ENCODE data around the gene HABP2. TPM values are rescaled to one million over a fixed set of nuclear protein-coding genes. Genes with fewer than 3 reads are reported as not detected.

Gene HABP2
- total RNA-seq, 6 experiments from 2014 or later, result not detected

GRCh38 chr10:113530476-113530875 is 22.4 kb upstream of the HABP2 start:
- H3K4me1 Mint-ChIP-seq (ENCODE audit: low read depth), result no peaks in the 10 kb centered on the region
- no peaks in the 10 kb centered on the region for H3K9me3 Mint-ChIP-seq
- no peak overlapping the region for H3K4me3 Mint-ChIP-seq
- DNase-seq, result no peak
- no peaks in the 10 kb centered on the region for H3K36me3 Mint-ChIP-seq (ENCODE audit: low read depth)
- TF ChIP-seq CTCF (IDR thresholded peaks at IDR 0.05), result no peak
- H3K27ac Mint-ChIP-seq, result no peak overlapping the region
- peaks cover 32% of the 10 kb centered on the region for H3K27me3 Mint-ChIP-seq (ENCODE audit: insufficient read depth)

- Mint-ChIP-seq H3K36me3 (ENCODE audit: low read depth) (no peaks in the 10 kb centered on the region), H3K27ac (no peak overlapping the region), H3K4me3 (no peak overlapping the region), H3K9me3 (no peaks in the 10 kb centered on the region), H3K4me1 (ENCODE audit: low read depth) (no peaks in the 10 kb centered on the region), H3K27me3 (ENCODE audit: insufficient read depth) (peaks cover 35% of the 10 kb centered on the region)
- TF ChIP-seq CTCF (IDR thresholded peaks at IDR 0.05), result no peak
- no peak for DNase-seq
Observed at GRCh38 chr10:113532724-113533123, 20.1 kb upstream of the HABP2 start.

- no peak for TF ChIP-seq CTCF (IDR thresholded peaks at IDR 0.05)
- no peak overlapping the region for H3K4me3 Mint-ChIP-seq
- peaks cover 4% of the 10 kb centered on the region for H3K4me1 Mint-ChIP-seq (ENCODE audit: low read depth)
- H3K9me3 Mint-ChIP-seq, result no peaks in the 10 kb centered on the region
- H3K36me3 Mint-ChIP-seq (ENCODE audit: low read depth), result no peaks in the 10 kb centered on the region
- no peak for DNase-seq
- H3K27ac Mint-ChIP-seq, result no peak overlapping the region
- H3K27me3 Mint-ChIP-seq (ENCODE audit: insufficient read depth), result peaks cover 33% of the 10 kb centered on the region
Observed at GRCh38 chr10:113533801-113534200, 19.1 kb upstream of the HABP2 start.

GRCh38 chr10:113534423-113534822 is 18.4 kb upstream of the HABP2 start:
- peaks cover 10% of the 10 kb centered on the region for H3K4me1 Mint-ChIP-seq (ENCODE audit: low read depth)
- no peak overlapping the region for H3K27ac Mint-ChIP-seq
- H3K4me3 Mint-ChIP-seq, result no peak overlapping the region
- no peak for DNase-seq
- H3K9me3 Mint-ChIP-seq, result no peaks in the 10 kb centered on the region
- peaks cover 34% of the 10 kb centered on the region for H3K27me3 Mint-ChIP-seq (ENCODE audit: insufficient read depth)
- TF ChIP-seq CTCF (IDR thresholded peaks at IDR 0.05), result no peak
- H3K36me3 Mint-ChIP-seq (ENCODE audit: low read depth), result no peaks in the 10 kb centered on the region

GRCh38 chr10:113537672-113538071 is 15.2 kb upstream of the HABP2 start:
- peaks cover 20% of the 10 kb centered on the region for H3K27me3 Mint-ChIP-seq (ENCODE audit: insufficient read depth)
- H3K4me3 Mint-ChIP-seq, result no peak overlapping the region
- no peaks in the 10 kb centered on the region for H3K36me3 Mint-ChIP-seq (ENCODE audit: low read depth)
- H3K27ac Mint-ChIP-seq, result no peak overlapping the region
- no peaks in the 10 kb centered on the region for H3K9me3 Mint-ChIP-seq
- TF ChIP-seq CTCF (IDR thresholded peaks at IDR 0.05), result no peak
- no peak for DNase-seq
- H3K4me1 Mint-ChIP-seq (ENCODE audit: low read depth), result peaks cover 32% of the 10 kb centered on the region

- Mint-ChIP-seq H3K27me3 (ENCODE audit: insufficient read depth) (peaks cover 20% of the 10 kb centered on the region), H3K36me3 (ENCODE audit: low read depth) (no peaks in the 10 kb centered on the region), H3K27ac (no peak overlapping the region), H3K4me1 (ENCODE audit: low read depth) (peaks cover 32% of the 10 kb centered on the region), H3K4me3 (no peak overlapping the region), H3K9me3 (no peaks in the 10 kb centered on the region)
- DNase-seq, result no peak
- no peak for TF ChIP-seq CTCF (IDR thresholded peaks at IDR 0.05)
Observed at GRCh38 chr10:113538151-113538550, 14.7 kb upstream of the HABP2 start.
